Fibroblast of skin of abdomen (primary cell): ENCODE measurements around the gene MRPL45.

ENCODE experiments used
- DNase-seq: peaks from one replicate; pipeline ENCODE4 v3.0.0-alpha.2; 2013

The MRPL45 gene

DNA sequence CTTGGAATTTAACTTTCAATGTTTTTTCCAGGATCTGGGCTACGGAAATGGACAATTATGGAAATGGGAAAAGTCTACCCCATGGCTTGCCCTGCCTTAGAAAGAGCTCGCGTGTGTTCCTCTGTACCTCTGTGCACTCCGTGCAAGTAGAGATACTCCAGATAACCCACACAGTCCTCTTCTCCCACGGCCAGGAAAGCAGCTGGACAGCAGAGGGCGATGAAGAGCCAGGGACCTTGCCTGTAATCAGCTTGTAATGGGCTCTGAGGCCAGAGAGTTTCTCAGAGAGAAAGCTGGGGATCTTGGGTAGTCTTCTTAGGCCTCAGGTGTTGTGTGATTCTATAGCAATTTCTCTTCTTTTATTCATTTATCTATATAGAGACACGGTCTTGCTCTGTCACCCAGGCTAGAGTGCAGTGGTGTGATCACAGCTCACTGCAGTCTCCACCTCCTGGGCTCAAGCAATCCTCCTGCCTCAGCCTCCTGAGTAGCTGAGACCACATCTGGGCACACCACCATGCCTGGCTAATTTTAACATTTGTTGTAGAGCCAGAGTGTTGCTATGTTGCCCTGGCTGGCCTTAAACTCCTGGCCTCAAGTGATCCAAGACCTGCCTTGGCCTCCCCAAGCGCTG lies 52.2 kb downstream of the MRPL45 start:
- DNase-seq = peak; percentile 75

DNA sequence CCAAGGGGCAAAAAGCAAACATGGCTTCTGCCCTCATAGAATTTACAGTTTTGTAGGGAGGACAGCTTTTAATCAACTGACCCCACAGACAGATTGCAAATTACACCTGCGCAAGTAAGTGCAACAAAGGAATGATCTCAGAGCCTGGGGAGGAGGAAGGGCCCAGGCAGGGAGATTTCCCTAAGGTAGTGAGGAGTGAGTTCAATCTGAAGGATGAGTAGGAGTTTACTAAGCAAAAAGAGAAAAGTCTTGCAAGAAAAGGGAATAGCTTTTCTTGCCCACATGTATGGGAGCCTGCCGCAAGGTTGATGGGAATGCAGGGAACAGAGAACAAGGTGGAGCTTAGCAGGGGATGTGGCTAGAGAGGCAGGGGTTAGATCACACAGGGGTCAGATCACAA lies 53.1 kb downstream of the MRPL45 start:
- DNase-seq = no peak

GRCh38 chr17:38351412-38352222 lies 54.6 kb downstream of the MRPL45 start, which contains the start of gene SOCS7:
TSS of gene SOCS7 (plus strand) at chr17:38351844. CDS start at chr17:38352053, 209 bp downstream.
- DNase-seq = peak; percentile 94

GRCh38 chr17:38352245-38353085 lies 55.5 kb downstream of the MRPL45 start:
- DNase-seq = no peak

DNA sequence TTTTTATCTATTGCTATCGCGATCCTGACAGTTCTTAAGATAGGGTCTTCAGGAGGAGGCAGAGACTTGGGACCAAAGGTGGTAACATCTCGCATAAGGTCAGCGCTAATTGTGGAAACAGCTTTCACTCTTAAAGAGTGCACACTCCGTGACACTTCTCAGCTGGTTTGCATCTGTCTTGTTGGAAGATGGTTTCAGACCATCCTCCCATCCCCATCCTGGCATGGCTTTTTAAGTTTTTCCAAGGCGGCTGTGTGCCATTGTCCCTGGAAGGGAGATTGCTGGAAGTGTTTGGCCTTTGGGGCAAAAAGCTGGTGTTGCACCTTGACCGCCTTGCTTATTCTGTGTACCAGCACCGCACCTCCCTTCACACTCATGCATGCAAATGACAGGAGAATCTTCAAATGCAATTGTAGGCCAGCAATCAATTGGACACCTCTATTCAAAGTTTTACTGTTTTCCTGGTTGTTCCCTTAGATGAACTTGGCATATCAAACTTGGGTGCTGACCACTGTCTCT lies 56.2 kb downstream of the MRPL45 start:
- no peak for DNase-seq

DNA sequence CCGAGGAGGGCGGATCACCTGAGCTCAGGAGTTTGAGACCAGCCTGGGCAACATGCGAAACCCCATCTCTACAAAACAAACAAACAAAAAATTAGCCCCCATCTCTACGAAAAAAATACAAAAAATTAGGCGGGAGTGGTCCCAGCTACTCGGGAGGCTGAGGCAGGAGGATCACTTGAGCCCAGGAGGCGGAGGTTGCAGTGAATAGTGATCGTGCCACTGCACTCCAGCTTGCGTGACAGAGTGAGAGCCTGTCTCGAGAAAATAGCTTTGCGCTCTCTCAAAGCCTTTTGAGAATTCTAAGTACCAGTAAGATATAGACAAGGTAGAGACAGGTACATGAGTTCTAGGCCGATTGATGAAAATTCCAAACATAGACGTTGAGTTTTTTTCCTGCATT lies 56.7 kb downstream of the MRPL45 start:
- no peak for DNase-seq

DNA sequence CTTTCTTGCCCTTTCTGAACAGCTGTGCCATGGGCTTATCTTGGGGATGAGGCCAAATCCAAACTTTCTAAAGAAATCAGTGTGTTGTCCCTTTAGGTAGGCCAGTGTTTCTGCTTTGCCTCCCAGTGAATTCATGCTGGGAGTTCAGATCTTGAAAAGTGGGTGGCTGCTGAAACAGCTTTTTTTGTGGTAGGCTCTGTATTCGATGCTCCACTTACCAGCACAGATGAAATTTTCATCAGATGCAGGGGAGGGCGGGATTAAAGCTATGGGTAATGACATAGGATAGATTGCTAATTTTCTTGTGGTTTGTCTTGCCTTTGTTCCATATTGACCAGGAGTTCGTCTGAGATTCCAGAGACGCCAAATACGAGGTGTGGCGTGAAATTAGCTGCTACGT lies 57.5 kb downstream of the MRPL45 start:
- DNase-seq = no peak

GRCh38 chr17:38355251-38355650 lies 58.3 kb downstream of the MRPL45 start:
- DNase-seq = no peak

GRCh38 chr17:38357486-38358123 lies 60.6 kb downstream of the MRPL45 start:
- no peak for DNase-seq

- DNase-seq = no peak
Observed at GRCh38 chr17:38358586-38359513, 61.9 kb downstream of the MRPL45 start.

GRCh38 chr17:38361694-38362465 lies 64.9 kb downstream of the MRPL45 start:
- peak; percentile 54 for DNase-seq

DNA sequence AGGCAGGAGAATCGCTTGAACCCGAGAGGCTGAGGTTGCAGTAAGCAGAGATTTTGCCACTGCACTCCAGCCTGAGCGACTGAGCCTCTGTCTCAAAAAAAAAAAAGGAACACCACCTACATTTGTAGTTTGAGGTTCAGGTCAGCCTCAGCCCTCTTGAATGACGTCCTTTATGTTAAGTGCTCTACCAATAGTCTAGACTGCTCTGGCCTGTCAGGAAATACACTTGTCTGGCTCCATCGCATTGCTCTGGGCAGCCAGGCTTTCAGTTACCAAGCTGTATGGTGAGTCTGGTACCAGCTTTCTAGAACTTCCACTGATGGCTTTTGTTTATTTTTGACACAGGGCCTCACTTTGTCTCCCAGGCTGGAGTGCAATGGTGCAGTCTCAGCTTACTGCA lies 66.0 kb downstream of the MRPL45 start:
- no peak for DNase-seq

DNA sequence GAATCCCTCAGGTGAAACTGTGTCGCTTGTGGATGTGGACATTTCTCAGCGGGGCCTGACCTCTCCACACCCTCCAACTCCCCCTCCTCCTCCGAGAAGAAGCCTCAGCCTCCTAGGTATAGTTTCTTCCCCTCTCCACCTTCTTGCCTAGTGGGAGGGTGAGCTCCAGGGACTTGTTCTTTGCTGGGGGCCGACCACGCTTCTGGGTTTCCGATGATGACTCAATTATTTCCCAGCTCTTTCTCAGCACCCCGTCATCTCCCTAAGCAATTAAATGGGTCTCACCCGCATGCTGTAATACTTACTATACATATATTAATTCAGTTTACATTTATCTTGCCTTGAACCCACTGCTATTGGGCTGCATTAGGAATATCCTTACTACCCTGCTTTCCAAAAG lies 67.8 kb downstream of the MRPL45 start:
- no peak for DNase-seq

- no peak for DNase-seq
Observed at GRCh38 chr17:38369124-38369886, 72.3 kb downstream of the MRPL45 start.
